Uterus (tissue), 4 donors: Measurements from ENCODE around the gene GOLM1. TPM values are rescaled to one million over a fixed set of nuclear protein-coding genes. Genes with fewer than 3 reads are reported as not detected.

Experiments
- DNase-seq, 2 donors: peaks; one replicate each; pipeline ENCODE4 v3.0.0-alpha.2; 2019 to 2020
- H3K27ac ChIP-seq, 2 donors: fragments of 200-600 bp; sonication (generic); 1 replicate in 1 of 2; 2 replicates in 1 of 2; pipeline ENCODE4 v1.5.1; 2016 to 2018
- H3K27me3 ChIP-seq, 2 donors: fragments of 200-600 bp; sonication (generic); one replicate each; pipeline ENCODE4 v1.5.1; 2018 to 2019; ENCODE audit warnings: control low read depth in 1 of 2
- H3K36me3 ChIP-seq, 2 donors: fragments of 200-600 bp; sonication (generic); one replicate each; pipeline ENCODE4 v1.5.1; 2019; ENCODE audit warnings: control low read depth in 1 of 2
- H3K4me1 ChIP-seq, 2 donors: fragments of 200-600 bp; sonication (generic); one replicate each; pipeline ENCODE4 v1.5.1; 2018 to 2019; ENCODE audit warnings: control low read depth in 1 of 2
- H3K4me3 ChIP-seq, 2 donors: fragments of 200-600 bp; sonication (generic); 1 replicate in 1 of 2; 2 replicates in 1 of 2; pipeline ENCODE4 v1.5.1; 2018 to 2019; ENCODE audit warnings: mild to moderate bottlenecking in 1 of 2
- H3K9me3 ChIP-seq, 2 donors: fragments of 200-600 bp; sonication (generic); one replicate each; pipeline ENCODE4 v1.5.1; 2019; ENCODE audit warnings: control low read depth in 1 of 2
- POLR2A ChIP-seq, 2 donors: fragments of 450-650 bp; IDR thresholded peaks; one replicate each; pipeline ENCODE4 v1.6.1; 2016; ENCODE audit warnings: antibody characterized with exemption in 2 of 2, mild to moderate bottlenecking in 1 of 2, moderate library complexity in 1 of 2
- intact Hi-C: fragments of 100-400 bp; cut with DNase I; formaldehyde crosslinking; loops from one replicate; pipeline ENCODE4 v1.15.1; 2023; ENCODE audit warnings: low total_unique reads
- total RNA-seq, 4 donors: library from RNA; depleted of rRNA in 3 of 4; stranded (reverse); fragments of >200 nt in 3 of 4; gene quantifications; one replicate each; pipeline versions ENCODE4 v1.1.0 to v1.2.4, GENCODE V29; 2014 to 2023
- TF ChIP-seq, protein P1 (sequence below), 4 experiments: fragments of 200-600 bp in 2 of 4; fragments of 450-650 bp in 2 of 4; sonication (generic) in 2 of 4; IDR thresholded peaks; one replicate each; pipeline ENCODE4 v1.5.1; 2016 to 2019; ENCODE audit warnings: antibody characterized with exemption in 4 of 4, mild to moderate bottlenecking in 2 of 4, moderate library complexity in 1 of 4
- donor health status: DM: yes; HTN: yes; CAD: no.

Gene GOLM1
- total RNA-seq, 4 donors from 2014 or later: 11.3 to 85.4 (median 15.7) TPM

DNA sequence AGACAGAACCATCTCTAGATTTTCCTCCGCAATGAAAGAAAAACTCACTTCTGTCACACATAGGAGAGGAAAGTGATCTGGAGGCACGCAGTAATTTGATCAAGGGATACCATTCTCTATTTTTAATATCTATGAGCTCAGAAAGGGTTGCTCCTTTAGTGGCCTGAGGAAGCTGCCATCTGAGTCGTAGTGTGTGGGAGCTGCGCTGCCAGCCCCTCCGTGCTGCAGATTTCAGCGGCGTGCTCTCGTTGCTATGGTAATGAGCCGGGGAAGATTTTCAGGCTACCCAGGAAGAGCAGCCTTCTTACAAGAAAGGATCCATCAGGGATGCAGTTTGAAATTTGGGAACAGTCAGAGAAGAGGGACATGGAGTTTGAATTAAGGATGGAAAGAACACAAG lies 17.1 kb upstream of the GOLM1 start:
- no peak overlapping the region for H3K27ac ChIP-seq
- no peaks in the 10 kb centered on the region for H3K9me3 ChIP-seq
- H3K4me1 ChIP-seq: no peaks in the 10 kb centered on the region
- H3K36me3 ChIP-seq: no peaks in the 10 kb centered on the region
- DNase-seq: no peak
- TF ChIP-seq POLR2A (IDR thresholded peaks at IDR 0.05): no peak
- TF ChIP-seq, protein P1, sequence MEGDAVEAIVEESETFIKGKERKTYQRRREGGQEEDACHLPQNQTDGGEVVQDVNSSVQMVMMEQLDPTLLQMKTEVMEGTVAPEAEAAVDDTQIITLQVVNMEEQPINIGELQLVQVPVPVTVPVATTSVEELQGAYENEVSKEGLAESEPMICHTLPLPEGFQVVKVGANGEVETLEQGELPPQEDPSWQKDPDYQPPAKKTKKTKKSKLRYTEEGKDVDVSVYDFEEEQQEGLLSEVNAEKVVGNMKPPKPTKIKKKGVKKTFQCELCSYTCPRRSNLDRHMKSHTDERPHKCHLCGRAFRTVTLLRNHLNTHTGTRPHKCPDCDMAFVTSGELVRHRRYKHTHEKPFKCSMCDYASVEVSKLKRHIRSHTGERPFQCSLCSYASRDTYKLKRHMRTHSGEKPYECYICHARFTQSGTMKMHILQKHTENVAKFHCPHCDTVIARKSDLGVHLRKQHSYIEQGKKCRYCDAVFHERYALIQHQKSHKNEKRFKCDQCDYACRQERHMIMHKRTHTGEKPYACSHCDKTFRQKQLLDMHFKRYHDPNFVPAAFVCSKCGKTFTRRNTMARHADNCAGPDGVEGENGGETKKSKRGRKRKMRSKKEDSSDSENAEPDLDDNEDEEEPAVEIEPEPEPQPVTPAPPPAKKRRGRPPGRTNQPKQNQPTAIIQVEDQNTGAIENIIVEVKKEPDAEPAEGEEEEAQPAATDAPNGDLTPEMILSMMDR (IDR thresholded peaks at IDR 0.05): no peak
- intact Hi-C loops: no loop called here
- no peaks in the 10 kb centered on the region for H3K27me3 ChIP-seq
- no peak overlapping the region for H3K4me3 ChIP-seq

DNA sequence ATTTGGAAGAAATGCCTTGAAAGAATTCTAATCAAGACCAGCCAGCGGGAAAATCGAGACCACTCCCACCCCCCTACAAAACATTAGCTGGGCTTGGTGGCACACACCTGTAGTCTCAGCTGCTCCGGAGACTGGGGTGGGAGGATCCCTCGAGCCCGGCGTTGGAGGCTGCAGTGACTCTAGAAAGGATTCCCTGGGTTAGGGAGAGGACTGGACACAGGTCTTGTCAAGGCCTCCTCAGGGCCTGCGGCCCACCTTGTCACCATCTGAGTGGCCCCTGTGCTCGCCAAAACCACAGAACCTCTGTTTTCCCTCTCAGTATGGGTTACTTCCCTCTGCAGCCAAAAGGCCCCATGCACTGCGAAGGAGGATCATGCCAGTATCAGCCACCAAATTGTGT lies 16.5 kb upstream of the GOLM1 start:
- no peak overlapping the region for H3K27ac ChIP-seq
- TF ChIP-seq POLR2A (IDR thresholded peaks at IDR 0.05): no peak
- TF ChIP-seq, protein P1 (IDR thresholded peaks at IDR 0.05): no peak
- intact Hi-C loops: no loop called here
- H3K36me3 ChIP-seq: no peaks in the 10 kb centered on the region
- no peaks in the 10 kb centered on the region for H3K27me3 ChIP-seq
- no peaks in the 10 kb centered on the region for H3K9me3 ChIP-seq
- H3K4me3 ChIP-seq: no peak overlapping the region
- no peaks in the 10 kb centered on the region for H3K4me1 ChIP-seq
- DNase-seq: no peak

DNA sequence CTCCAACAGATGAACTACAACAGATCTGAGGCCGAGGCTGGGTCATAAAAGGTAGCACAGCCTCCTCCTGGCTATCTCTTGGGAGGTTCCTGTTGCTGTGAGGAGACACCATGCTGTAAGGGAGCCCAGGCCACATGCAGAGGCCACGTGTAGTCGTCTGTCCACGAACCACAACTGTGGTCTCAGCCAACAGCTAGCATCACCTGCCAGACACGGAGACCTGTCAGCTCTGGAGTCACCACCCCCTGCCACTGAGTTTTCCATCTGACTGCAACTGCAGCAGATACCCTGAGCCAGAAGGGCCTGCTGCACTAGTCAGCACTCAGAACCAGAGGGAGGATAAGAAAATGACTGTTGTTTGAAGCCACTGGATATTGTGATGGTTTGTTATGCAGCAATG lies 12.7 kb upstream of the GOLM1 start:
- TF ChIP-seq, protein P1 (IDR thresholded peaks at IDR 0.05): no peak
- no peak for TF ChIP-seq POLR2A (IDR thresholded peaks at IDR 0.05)
- no peaks in the 10 kb centered on the region for H3K27me3 ChIP-seq
- H3K9me3 ChIP-seq: no peaks in the 10 kb centered on the region
- H3K4me3 ChIP-seq: no peak overlapping the region
- intact Hi-C loops: no loop called here
- H3K36me3 ChIP-seq: no peaks in the 10 kb centered on the region
- H3K27ac ChIP-seq: no peak overlapping the region
- no peak for DNase-seq
- no peaks in the 10 kb centered on the region for H3K4me1 ChIP-seq

DNA sequence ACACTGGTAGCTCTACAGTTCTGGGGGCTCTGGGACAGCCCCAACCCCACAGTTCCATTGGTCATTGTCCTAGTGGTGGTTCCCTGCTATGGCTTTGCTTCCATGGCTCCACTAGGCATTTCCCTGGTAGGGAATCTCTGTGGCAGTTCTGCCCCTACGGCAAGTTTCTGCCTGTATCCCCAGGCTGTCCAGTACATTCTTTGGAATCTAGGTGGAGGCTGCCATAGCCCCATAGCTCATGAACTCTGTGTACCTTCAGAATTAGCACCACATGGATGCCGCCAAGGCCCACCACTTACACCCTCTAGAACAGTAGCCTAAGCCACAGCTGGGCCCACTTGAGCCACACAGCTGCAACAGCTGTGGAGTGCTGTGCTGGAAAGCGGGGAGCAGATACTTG lies 3.3 kb upstream of the GOLM1 start:
- H3K36me3 ChIP-seq: no peaks in the 10 kb centered on the region
- no peak overlapping the region for H3K4me3 ChIP-seq
- no peak overlapping the region for H3K27ac ChIP-seq
- H3K4me1 ChIP-seq: no peaks in the 10 kb centered on the region
- H3K9me3 ChIP-seq: no peaks in the 10 kb centered on the region
- no peaks in the 10 kb centered on the region for H3K27me3 ChIP-seq
- intact Hi-C loops: no loop called here
- TF ChIP-seq, protein P1 (IDR thresholded peaks at IDR 0.05): no peak
- TF ChIP-seq POLR2A (IDR thresholded peaks at IDR 0.05): no peak
- DNase-seq: no peak

DNA sequence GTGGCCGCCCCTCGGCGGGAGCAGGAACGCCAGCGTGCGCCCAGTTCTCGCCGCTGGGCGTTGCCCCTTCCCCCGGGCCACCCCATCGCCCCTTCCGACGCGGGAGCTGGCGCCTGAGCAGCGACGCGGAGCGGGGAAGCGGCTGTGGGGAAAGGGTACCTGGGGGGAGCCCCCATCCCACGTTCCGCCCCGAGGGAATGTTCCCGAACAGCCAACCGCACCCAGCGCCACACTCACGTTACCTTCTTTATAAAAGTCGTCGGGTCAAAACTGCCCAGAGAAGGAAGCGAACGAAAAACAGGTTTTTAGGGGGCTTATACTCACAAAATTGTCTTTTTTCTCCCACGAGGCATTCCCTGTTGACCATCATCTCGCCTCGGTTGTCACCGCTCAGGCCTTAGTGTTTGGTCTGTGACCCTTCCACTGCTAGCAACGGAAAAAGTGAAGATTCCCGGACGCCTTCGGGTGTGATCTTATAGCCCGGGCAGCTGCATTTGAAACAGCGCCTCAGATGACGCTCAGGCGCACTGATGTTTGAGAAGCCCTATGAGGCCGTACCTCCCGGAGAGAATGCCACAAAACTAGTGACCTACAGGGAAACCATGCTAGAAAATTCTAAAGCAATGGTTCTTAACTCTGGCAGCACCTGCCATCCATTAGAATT lies 475 bp upstream of the GOLM1 start:
- H3K27ac ChIP-seq: peak overlapping the region; percentile 90 to 95
- no peaks in the 10 kb centered on the region for H3K27me3 ChIP-seq
- peak overlapping the region; percentile 52 to 71 for H3K4me3 ChIP-seq
- no peaks in the 10 kb centered on the region for H3K9me3 ChIP-seq
- TF ChIP-seq, protein P1 (IDR thresholded peaks at IDR 0.05): no peak
- no peak for TF ChIP-seq POLR2A (IDR thresholded peaks at IDR 0.05)
- intact Hi-C loops: no loop called here
- peak; percentile 57 for DNase-seq
- no peaks in the 10 kb centered on the region for H3K36me3 ChIP-seq
- no peaks in the 10 kb centered on the region for H3K4me1 ChIP-seq
